IMR-90 (cell line): Measurements from ENCODE around the gene PPOX. TPM values are rescaled to one million over a fixed set of nuclear protein-coding genes. Genes with fewer than 3 reads are reported as not detected.

ENCODE experiments used
- ATAC-seq: fragments of 200-7000 bp; cut with Tn5 transposase; 2 replicates; pipeline ENCODE4 v1.9.1; 2020; ENCODE audit warnings: low read depth, mild to moderate bottlenecking, moderate library complexity
- BruUV-seq: library from RNA; stranded (reverse); fragments of 400-500 nt; replicated peaks from 2 replicates; lab custom pipeline; 2021; lab: Mats Ljungman, UMichigan
- CTCF ChIA-PET: fragments of 300-600 bp; formaldehyde crosslinking; extraction: SDS; loops from one replicate; lab custom pipeline; 2021; ENCODE audit warnings: antibody characterized with exemption; lab: Yijun Ruan, JAX
- POLR2A ChIA-PET: fragments of 300-600 bp; sonication (Branson Sonifier 250); formaldehyde crosslinking; loops from one replicate; lab custom pipeline; 2022; ENCODE audit warnings: antibody characterized with exemption; ENCODE audit not compliant: unreplicated experiment; lab: Charles Lee
- DNase-seq: peaks from one replicate; pipeline ENCODE4 v3.0.0; 2013
- H2AFZ ChIP-seq: replicated peaks from 2 replicates; pipeline ENCODE3; 2013; ENCODE audit warnings: low read length, mild to moderate bottlenecking; ENCODE audit not compliant: poor library complexity
- H2AK5ac ChIP-seq: 2 replicates; pipeline ENCODE4 v1.6.1; 2013; ENCODE audit warnings: low read depth, low read length, inconsistent platforms
- H2AK9ac ChIP-seq: replicated peaks from 2 replicates; pipeline ENCODE3; 2013; ENCODE audit warnings: mild to moderate bottlenecking, low read depth, low read length, moderate library complexity; ENCODE audit not compliant: poor library complexity
- H2BK120ac ChIP-seq: 2 replicates; pipeline ENCODE4 v1.6.1; 2013; ENCODE audit warnings: low read depth, low read length, inconsistent platforms
- H2BK15ac ChIP-seq: 3 replicates; pipeline ENCODE4 v1.6.1; 2013; ENCODE audit warnings: low read depth, low read length, inconsistent platforms
- H2BK20ac ChIP-seq: 2 replicates; pipeline ENCODE4 v1.6.1; 2013; ENCODE audit warnings: low read depth, mild to moderate bottlenecking, inconsistent platforms, low read length, moderate library complexity
- H2BK5ac ChIP-seq: 2 replicates; pipeline ENCODE4 v1.6.1; 2013; ENCODE audit warnings: mild to moderate bottlenecking, low read depth, low read length, inconsistent platforms; ENCODE audit not compliant: poor library complexity, severe bottlenecking
- H3K14ac ChIP-seq: replicated peaks from 2 replicates; pipeline ENCODE4 v1.6.1; 2013; ENCODE audit warnings: low read depth, low read length, inconsistent platforms
- H3K18ac ChIP-seq: 2 replicates; pipeline ENCODE4 v1.6.1; 2013; ENCODE audit warnings: low read depth, low read length, control low read depth
- H3K23ac ChIP-seq: 2 replicates; pipeline ENCODE4 v1.6.1; 2013; ENCODE audit warnings: low read depth, low read length, inconsistent platforms
- H3K27ac ChIP-seq: 2 replicates; pipeline ENCODE4 v1.5.1; 2013; ENCODE audit warnings: mild to moderate bottlenecking, control low read depth, low read length; ENCODE audit not compliant: insufficient read depth
- H3K27me3 ChIP-seq: 2 replicates; pipeline ENCODE4 v1.6.1; 2013; ENCODE audit warnings: low read length; ENCODE audit not compliant: control insufficient read depth, insufficient read depth
- H3K36me3 ChIP-seq: 2 replicates; pipeline ENCODE4 v1.6.1; 2013; ENCODE audit warnings: low read length, mixed read lengths; ENCODE audit not compliant: control insufficient read depth, insufficient read depth
- H3K4ac ChIP-seq: 2 replicates; pipeline ENCODE4 v1.6.1; 2013; ENCODE audit warnings: low read depth, low read length, inconsistent platforms
- H3K4me1 ChIP-seq: 2 replicates; pipeline ENCODE4 v1.6.1; 2013; ENCODE audit warnings: low read length, mixed read lengths; ENCODE audit not compliant: control insufficient read depth, insufficient read depth
- H3K4me2 ChIP-seq: 2 replicates; pipeline ENCODE4 v1.6.1; 2013; ENCODE audit warnings: low read depth, mild to moderate bottlenecking, control low read depth, low read length, moderate library complexity
- H3K4me3 ChIP-seq: 2 replicates; pipeline ENCODE4 v1.5.1; 2013; ENCODE audit warnings: low read depth, mild to moderate bottlenecking, control low read depth, low read length, moderate library complexity; ENCODE audit not compliant: insufficient read depth
- H3K56ac ChIP-seq: 2 replicates; pipeline ENCODE4 v1.6.1; 2013; ENCODE audit warnings: low read length, inconsistent platforms; ENCODE audit not compliant: insufficient read depth; ENCODE audit errors: extremely low read depth
- H3K79me1 ChIP-seq, 2 experiments: 2 replicates each; pipeline ENCODE4 v1.6.1; 2013; ENCODE audit warnings: low read length in 2 of 2, inconsistent platforms in 1 of 2, low read depth in 1 of 2
- H3K9ac ChIP-seq: 2 replicates; pipeline ENCODE4 v1.6.1; 2013; ENCODE audit warnings: low read depth, low read length, control low read depth
- H3K9me1 ChIP-seq: 2 replicates; pipeline ENCODE4 v1.6.1; 2013; ENCODE audit warnings: low read length, inconsistent platforms; ENCODE audit not compliant: insufficient read depth
- H3K9me3 ChIP-seq: 2 replicates; pipeline ENCODE4 v1.6.1; 2013; ENCODE audit warnings: low read length; ENCODE audit not compliant: control insufficient read depth, insufficient read depth
- H4K20me1 ChIP-seq: 2 replicates; pipeline ENCODE4 v1.6.1; 2013; ENCODE audit warnings: low read length, inconsistent platforms; ENCODE audit not compliant: insufficient read depth
- H4K5ac ChIP-seq: 2 replicates; pipeline ENCODE4 v1.6.1; 2013; ENCODE audit warnings: mild to moderate bottlenecking, low read depth, low read length, control low read depth
- H4K8ac ChIP-seq, 2 experiments: 2 replicates each; pipeline ENCODE4 v1.6.1; 2013; ENCODE audit warnings: low read depth in 2 of 2, low read length in 2 of 2, control low read depth in 1 of 2, inconsistent platforms in 1 of 2
- H4K91ac ChIP-seq: 2 replicates; pipeline ENCODE4 v1.6.1; 2013; ENCODE audit warnings: low read depth, low read length, inconsistent platforms; ENCODE audit not compliant: insufficient read depth
- MAFK ChIP-seq: IDR thresholded peaks from 2 replicates; pipeline ENCODE4 v1.6.1; 2012; ENCODE audit warnings: low read depth, low read length, improper control_type of control experiment
- WGBS, 2 experiments: methylation state at CpG; one replicate each; pipeline versions ENCODE4 v1.1.5 to v1.1.7; 2013; ENCODE audit warnings: missing lambda C conversion rate in 2 of 2; ENCODE audit not compliant: insufficient read length in 1 of 2; ENCODE audit errors: extremely low coverage in 2 of 2; 5-methylcytosine and 5-hydroxymethylcytosine counted together
- dilution Hi-C: fragments of 300-500 bp; cut with HindIII; formaldehyde crosslinking; loops from one replicate; pipeline ENCODE4 v1.14.3; 2018; ENCODE audit warnings: low sequenced_read_pairs; ENCODE audit not compliant: unreplicated experiment
- in situ Hi-C: fragments of 300-500 bp; cut with MboI; formaldehyde crosslinking; loops from 3 replicates; pipeline ENCODE4 v1.14.3; 2019; ENCODE audit warnings: low sequenced_read_pairs, inconsistent platforms, mixed read lengths
- intact Hi-C: fragments of 100-400 bp; cut with micrococcal nuclease; formaldehyde crosslinking; loops from 2 replicates; pipeline ENCODE4 v1.10.0; 2022
- polyA plus RNA-seq, 3 experiments: library from polyadenylated mRNA; depleted of rRNA; stranded (reverse); fragments of >200 nt; gene quantifications; 2 replicates each; pipeline ENCODE4 v1.2.3, GENCODE V29; 2012; ENCODE audit warnings: low replicate concordance in 1 of 3
- total RNA-seq: library from RNA; depleted of rRNA; stranded (reverse); fragments of >200 nt; gene quantifications from 2 replicates; pipeline ENCODE4 v1.2.3, GENCODE V29; 2012

The PPOX gene
- total and polyA plus RNA-seq, 2 of the 4 experiments (the other 2 are of a cell fraction): 6.1 to 14.3 TPM

DNA sequence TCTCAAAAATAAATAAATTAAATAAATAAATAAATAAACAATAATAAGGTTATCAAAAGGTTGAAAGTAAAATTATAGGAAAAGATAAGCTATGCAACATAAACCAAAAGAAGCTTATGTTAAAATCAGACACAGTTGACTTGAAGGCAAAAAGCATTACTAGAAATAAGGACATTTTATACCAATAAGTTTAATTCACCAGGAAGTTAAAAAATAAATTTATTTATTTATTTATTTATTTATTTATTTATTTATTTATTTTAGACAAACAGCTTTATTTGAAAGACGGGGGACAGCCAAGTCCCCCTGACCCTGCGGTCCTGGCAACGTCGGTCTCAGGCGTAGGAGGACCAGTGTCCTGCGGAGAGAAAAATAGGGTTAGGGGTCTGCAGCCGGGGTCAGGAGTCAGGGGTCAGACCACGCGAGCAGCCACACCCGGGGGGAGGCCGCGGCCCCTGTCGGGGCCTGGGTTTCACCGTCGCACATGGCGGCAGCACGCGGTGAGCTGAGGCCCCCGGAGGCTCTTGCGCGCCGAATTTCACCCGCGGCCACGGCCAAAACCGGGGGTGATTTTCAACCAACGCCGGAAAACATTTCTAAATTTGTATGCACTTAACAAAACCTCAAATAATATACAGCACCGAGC, 25.3 kb upstream of the PPOX start:
- H4K20me1 ChIP-seq: no peaks in the 10 kb centered on the region; the same call in 1 of the 2 replicates
- no peak overlapping the region for H4K5ac ChIP-seq
- ChIA-PET CTCF (interaction anchor here (0.7 kb wide), 1 partner anchor 11 kb away, joined by 3 read pairs; no protein-coding TSS in a partner anchor), POLR2A (interaction anchor here (1.2 kb wide), 1 partner anchor 13 kb away, joined by 5 read pairs; the partner anchor contains the start of gene UFC1)
- 97% methylated on average over 14 of the region's 29 CpGs; no CpG with 5 or more reads in 1 of the 2 experiments for WGBS, 2 experiments
- no peak overlapping the region for H3K4me3 ChIP-seq
- no peak overlapping the region for H4K8ac ChIP-seq
- H3K27me3 ChIP-seq: no peaks in the 10 kb centered on the region
- dilution Hi-C loops (no loop called here), intact Hi-C loops (no loop called here), in situ Hi-C loops (no loop called here)
- H2AFZ ChIP-seq: no peak overlapping the region
- no peak overlapping the region for H3K9ac ChIP-seq
- H2BK15ac ChIP-seq: no peak overlapping the region
- H3K4ac ChIP-seq: no peak overlapping the region
- no peak overlapping the region for H3K14ac ChIP-seq
- no peaks in the 10 kb centered on the region for H3K9me3 ChIP-seq
- H3K56ac ChIP-seq: no peak overlapping the region
- peaks cover 8 to 15% of the 10 kb centered on the region in 2 experiments; a peak in 3 of 4 replicates for H3K79me1 ChIP-seq
- no peak overlapping the region for H3K18ac ChIP-seq
- ATAC-seq: no peak
- H2BK5ac ChIP-seq: no peak overlapping the region
- no peak overlapping the region for H2AK9ac ChIP-seq
- H2AK5ac ChIP-seq: no peak overlapping the region
- DNase-seq: no peak
- H3K4me2 ChIP-seq: no peak overlapping the region
- no peak overlapping the region for H3K23ac ChIP-seq
- H3K4me1 ChIP-seq: no peaks in the 10 kb centered on the region
- H4K91ac ChIP-seq: no peak overlapping the region
- BruUV-seq: no TSS peak
- H3K9me1 ChIP-seq: no peaks in the 10 kb centered on the region
- no peak overlapping the region for H3K27ac ChIP-seq
- no peak overlapping the region for H2BK20ac ChIP-seq
- no peaks in the 10 kb centered on the region for H3K36me3 ChIP-seq
- H2BK120ac ChIP-seq: no peak overlapping the region
- TF ChIP-seq MAFK: no peak
